ENCODE results near the gene ANTXRL.
A peak's percentile ranks its signal among the peaks of the same experiment; 100 is the strongest.
"Not testable (repeated sequence)": the region's sequence is repeated elsewhere in the genome, so short reads cannot be mapped to it uniquely, and the experiment has no call there.

Gene ANTXRL

GRCh38 chr10:46330894-46331293 lies 44.1 kb downstream of the ANTXRL start:
- no peak overlapping the region for H3K4me3 Mint-ChIP-seq
- no peaks in the 10 kb centered on the region for H3K36me3 Mint-ChIP-seq (ENCODE audit: low read depth)
- H3K9me3 Mint-ChIP-seq = no peaks in the 10 kb centered on the region
- DNase-seq = no peak
- no peak for ATAC-seq
- no peak overlapping the region for H3K27ac Mint-ChIP-seq
- H3K4me1 Mint-ChIP-seq = no peaks in the 10 kb centered on the region
- no peaks in the 10 kb centered on the region for H3K27me3 Mint-ChIP-seq

- not testable (repeated sequence) for DNase-seq; H3K27ac Mint-ChIP-seq; ATAC-seq; H3K4me1 Mint-ChIP-seq; H3K4me3 Mint-ChIP-seq; H3K27me3 Mint-ChIP-seq; H3K9me3 Mint-ChIP-seq; H3K36me3 Mint-ChIP-seq (ENCODE audit: low read depth)
Measured at GRCh38 chr10:46365484-46365883, 78.7 kb downstream of the ANTXRL start.

GRCh38 chr10:46367209-46367608 lies 80.4 kb downstream of the ANTXRL start:
- not testable (repeated sequence) for H3K4me3 Mint-ChIP-seq; H3K27ac Mint-ChIP-seq; ATAC-seq; H3K27me3 Mint-ChIP-seq; H3K9me3 Mint-ChIP-seq; H3K4me1 Mint-ChIP-seq; DNase-seq; H3K36me3 Mint-ChIP-seq (ENCODE audit: low read depth)

GRCh38 chr10:46367666-46368240 lies 81.0 kb downstream of the ANTXRL start:
- H3K4me3 Mint-ChIP-seq; H3K27ac Mint-ChIP-seq; H3K9me3 Mint-ChIP-seq; H3K36me3 Mint-ChIP-seq (ENCODE audit: low read depth); DNase-seq; H3K27me3 Mint-ChIP-seq; ATAC-seq; H3K4me1 Mint-ChIP-seq: not testable (repeated sequence)

GRCh38 chr10:46368956-46369355 lies 82.2 kb downstream of the ANTXRL start:
- not testable (repeated sequence) for H3K27me3 Mint-ChIP-seq; H3K36me3 Mint-ChIP-seq (ENCODE audit: low read depth); H3K27ac Mint-ChIP-seq; DNase-seq; ATAC-seq; H3K9me3 Mint-ChIP-seq; H3K4me3 Mint-ChIP-seq; H3K4me1 Mint-ChIP-seq

- H3K4me3 Mint-ChIP-seq; H3K9me3 Mint-ChIP-seq; H3K36me3 Mint-ChIP-seq (ENCODE audit: low read depth); H3K27ac Mint-ChIP-seq; ATAC-seq; DNase-seq; H3K27me3 Mint-ChIP-seq; H3K4me1 Mint-ChIP-seq: not testable (repeated sequence)
Measured at GRCh38 chr10:46374410-46374809, 87.6 kb downstream of the ANTXRL start.

- DNase-seq; H3K27ac Mint-ChIP-seq; H3K4me1 Mint-ChIP-seq; H3K27me3 Mint-ChIP-seq; H3K36me3 Mint-ChIP-seq (ENCODE audit: low read depth); H3K4me3 Mint-ChIP-seq; H3K9me3 Mint-ChIP-seq; ATAC-seq: not testable (repeated sequence)
Measured at GRCh38 chr10:46375406-46375805, 88.6 kb downstream of the ANTXRL start, which contains the start of gene ANXA8L1. TSS of gene ANXA8L1 (plus strand) at chr10:46375776. CDS start at chr10:46375852, 76 bp downstream.

GRCh38 chr10:46377022-46377421 lies 90.2 kb downstream of the ANTXRL start:
- H3K27me3 Mint-ChIP-seq; DNase-seq; H3K36me3 Mint-ChIP-seq (ENCODE audit: low read depth); ATAC-seq; H3K9me3 Mint-ChIP-seq; H3K4me1 Mint-ChIP-seq; H3K27ac Mint-ChIP-seq; H3K4me3 Mint-ChIP-seq: not testable (repeated sequence)

GRCh38 chr10:46377651-46378050 lies 90.9 kb downstream of the ANTXRL start:
- not testable (repeated sequence) for H3K27ac Mint-ChIP-seq; H3K4me1 Mint-ChIP-seq; H3K36me3 Mint-ChIP-seq (ENCODE audit: low read depth); H3K27me3 Mint-ChIP-seq; ATAC-seq; H3K9me3 Mint-ChIP-seq; DNase-seq; H3K4me3 Mint-ChIP-seq

GRCh38 chr10:46378108-46378507 lies 91.3 kb downstream of the ANTXRL start:
- not testable (repeated sequence) for H3K36me3 Mint-ChIP-seq (ENCODE audit: low read depth); H3K4me1 Mint-ChIP-seq; DNase-seq; H3K27me3 Mint-ChIP-seq; H3K27ac Mint-ChIP-seq; H3K9me3 Mint-ChIP-seq; H3K4me3 Mint-ChIP-seq
- peak; percentile 64 for ATAC-seq

GRCh38 chr10:46379233-46379848 lies 92.5 kb downstream of the ANTXRL start:
- H3K36me3 Mint-ChIP-seq (ENCODE audit: low read depth); H3K27ac Mint-ChIP-seq; H3K4me3 Mint-ChIP-seq; DNase-seq; ATAC-seq; H3K9me3 Mint-ChIP-seq; H3K27me3 Mint-ChIP-seq; H3K4me1 Mint-ChIP-seq: not testable (repeated sequence)

All from activated naive CD8-positive, alpha-beta T cell treated with anti-CD3 and anti-CD28 coated beads, Interleukin-2, amount 50 U/mL, for 24 hours (primary cell).